Measurements from ENCODE around the gene GPRIN3.

Gene GPRIN3

GRCh38 chr4:89249313-89249712, 58.3 kb downstream of the GPRIN3 start:
- Histone ChIP-seq H3K9me3 (ENCODE audit: insufficient read depth, low read length) (no peaks in the 10 kb centered on the region), H3K9ac (ENCODE audit: low read length) (no peak overlapping the region), H4K20me1 (ENCODE audit: insufficient read depth, low read length) (no peaks in the 10 kb centered on the region), H3K27ac (ENCODE audit: low read length) (no peak overlapping the region), H3K79me2 (ENCODE audit: low read length) (no peaks in the 10 kb centered on the region), H2AFZ (ENCODE audit: low read depth, low read length) (no peak overlapping the region), H3K36me3 (replicated peaks; ENCODE audit: low read depth, low read length) (no peaks in the 10 kb centered on the region), H3K4me3 (ENCODE audit: low read length) (no peak overlapping the region), H3K4me1 (ENCODE audit: low read length) (peaks cover 5% of the 10 kb centered on the region; the same call in 1 of the 2 replicates), H3K27me3 (ENCODE audit: low read depth, low read length) (no peaks in the 10 kb centered on the region), H3K4me2 (ENCODE audit: low read length) (no peak overlapping the region)
- TF ChIP-seq CTCF (IDR thresholded peaks at IDR 0.05; ENCODE audit: low read depth, low read length) (no peak), EZH2phosphoT487 (IDR thresholded peaks at IDR 0.05; ENCODE audit: low read depth) (no peak)

- Histone ChIP-seq H3K4me1 (ENCODE audit: low read length) (peaks cover 5% of the 10 kb centered on the region; the same call in 1 of the 2 replicates), H3K4me3 (ENCODE audit: low read length) (no peak overlapping the region)
- TF ChIP-seq EZH2phosphoT487 (IDR thresholded peaks at IDR 0.05; ENCODE audit: low read depth): no peak
- TF ChIP-seq CTCF (IDR thresholded peaks at IDR 0.05; ENCODE audit: low read depth, low read length): no peak
Measured at GRCh38 chr4:89248879-89249281, 58.7 kb downstream of the GPRIN3 start.

GRCh38 chr4:89247951-89248350, 59.6 kb downstream of the GPRIN3 start:
- H3K4me1 ChIP-seq (ENCODE audit: low read length): peaks cover 5% of the 10 kb centered on the region; the same call in 1 of the 2 replicates
- no peaks in the 10 kb centered on the region for H3K27me3 ChIP-seq (ENCODE audit: low read depth, low read length)
- H3K79me2 ChIP-seq (ENCODE audit: low read length): no peaks in the 10 kb centered on the region
- no peak for TF ChIP-seq CTCF (IDR thresholded peaks at IDR 0.05; ENCODE audit: low read depth, low read length)
- TF ChIP-seq EZH2phosphoT487 (IDR thresholded peaks at IDR 0.05; ENCODE audit: low read depth): no peak
- H3K9ac ChIP-seq (ENCODE audit: low read length): no peak overlapping the region
- no peak overlapping the region for H3K4me3 ChIP-seq (ENCODE audit: low read length)
- no peaks in the 10 kb centered on the region for H3K9me3 ChIP-seq (ENCODE audit: insufficient read depth, low read length)
- no peak overlapping the region for H3K27ac ChIP-seq (ENCODE audit: low read length)
- H4K20me1 ChIP-seq (ENCODE audit: insufficient read depth, low read length): no peaks in the 10 kb centered on the region
- no peak overlapping the region for H2AFZ ChIP-seq (ENCODE audit: low read depth, low read length)
- no peaks in the 10 kb centered on the region for H3K36me3 ChIP-seq (replicated peaks; ENCODE audit: low read depth, low read length)
- no peak overlapping the region for H3K4me2 ChIP-seq (ENCODE audit: low read length)

More at GRCh38 chr4:89248879-89249281, 58.7 kb downstream of the GPRIN3 start:
- Histone ChIP-seq H3K27me3 (ENCODE audit: low read depth, low read length) (no peaks in the 10 kb centered on the region), H2AFZ (ENCODE audit: low read depth, low read length) (no peak overlapping the region), H4K20me1 (ENCODE audit: insufficient read depth, low read length) (no peaks in the 10 kb centered on the region), H3K9ac (ENCODE audit: low read length) (no peak overlapping the region), H3K36me3 (replicated peaks; ENCODE audit: low read depth, low read length) (no peaks in the 10 kb centered on the region), H3K79me2 (ENCODE audit: low read length) (no peaks in the 10 kb centered on the region), H3K4me2 (ENCODE audit: low read length) (no peak overlapping the region), H3K27ac (ENCODE audit: low read length) (no peak overlapping the region), H3K9me3 (ENCODE audit: insufficient read depth, low read length) (no peaks in the 10 kb centered on the region)

- no peaks in the 10 kb centered on the region for H3K36me3 ChIP-seq (replicated peaks; ENCODE audit: low read depth, low read length)
- H3K4me2 ChIP-seq (ENCODE audit: low read length): no peak overlapping the region
- no peak overlapping the region for H3K27ac ChIP-seq (ENCODE audit: low read length)
- H2AFZ ChIP-seq (ENCODE audit: low read depth, low read length): no peak overlapping the region
- H3K79me2 ChIP-seq (ENCODE audit: low read length): no peaks in the 10 kb centered on the region
- no peak overlapping the region for H3K4me3 ChIP-seq (ENCODE audit: low read length)
- H3K9ac ChIP-seq (ENCODE audit: low read length): no peak overlapping the region
- peaks cover 5% of the 10 kb centered on the region; the same call in 1 of the 2 replicates for H3K4me1 ChIP-seq (ENCODE audit: low read length)
- TF ChIP-seq CTCF (IDR thresholded peaks at IDR 0.05; ENCODE audit: low read depth, low read length): no peak
- no peak for TF ChIP-seq EZH2phosphoT487 (IDR thresholded peaks at IDR 0.05; ENCODE audit: low read depth)
- H4K20me1 ChIP-seq (ENCODE audit: insufficient read depth, low read length): no peaks in the 10 kb centered on the region
- no peaks in the 10 kb centered on the region for H3K9me3 ChIP-seq (ENCODE audit: insufficient read depth, low read length)
- H3K27me3 ChIP-seq (ENCODE audit: low read depth, low read length): no peaks in the 10 kb centered on the region
Measured at GRCh38 chr4:89245459-89245858, 62.1 kb downstream of the GPRIN3 start.

Measured in OCI-LY3 (cell line).